Embryonic facial prominence (tissue), 1 donor: Measurements from ENCODE around the gene OPN3.

Experiments used
- DNase-seq: peaks from one replicate; pipeline ENCODE4 v3.0.0-alpha.2; 2016; ENCODE audit errors: extremely low spot score

OPN3 gene

DNA sequence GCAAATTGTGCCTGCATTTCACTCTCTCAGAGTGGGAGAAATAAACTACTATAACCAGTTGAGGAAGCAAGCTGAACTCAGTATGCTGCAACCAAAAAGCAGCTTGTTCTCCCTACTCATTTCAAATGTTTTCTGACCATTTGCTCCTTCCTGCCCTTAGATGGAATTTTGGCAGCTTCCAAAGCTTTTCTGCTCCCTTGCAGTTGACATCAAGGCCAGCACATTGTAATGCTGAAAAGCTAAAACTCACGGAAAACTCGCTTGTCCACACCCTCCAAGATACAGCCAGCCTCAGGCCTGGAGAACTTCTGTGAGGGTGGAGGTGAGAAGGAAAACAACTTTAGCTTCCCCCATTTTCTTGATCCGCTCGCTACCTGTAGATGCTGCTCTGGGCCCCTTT lies 5.0 kb upstream of the OPN3 start:
- DNase-seq, result no peak

- no peak for DNase-seq
These were observed 4.1 kb upstream of the OPN3 start for GRCh38 chr1:241644259-241644658.

- DNase-seq, result no peak
These were observed 2.4 kb upstream of the OPN3 start for GRCh38 chr1:241642593-241642944.

DNA sequence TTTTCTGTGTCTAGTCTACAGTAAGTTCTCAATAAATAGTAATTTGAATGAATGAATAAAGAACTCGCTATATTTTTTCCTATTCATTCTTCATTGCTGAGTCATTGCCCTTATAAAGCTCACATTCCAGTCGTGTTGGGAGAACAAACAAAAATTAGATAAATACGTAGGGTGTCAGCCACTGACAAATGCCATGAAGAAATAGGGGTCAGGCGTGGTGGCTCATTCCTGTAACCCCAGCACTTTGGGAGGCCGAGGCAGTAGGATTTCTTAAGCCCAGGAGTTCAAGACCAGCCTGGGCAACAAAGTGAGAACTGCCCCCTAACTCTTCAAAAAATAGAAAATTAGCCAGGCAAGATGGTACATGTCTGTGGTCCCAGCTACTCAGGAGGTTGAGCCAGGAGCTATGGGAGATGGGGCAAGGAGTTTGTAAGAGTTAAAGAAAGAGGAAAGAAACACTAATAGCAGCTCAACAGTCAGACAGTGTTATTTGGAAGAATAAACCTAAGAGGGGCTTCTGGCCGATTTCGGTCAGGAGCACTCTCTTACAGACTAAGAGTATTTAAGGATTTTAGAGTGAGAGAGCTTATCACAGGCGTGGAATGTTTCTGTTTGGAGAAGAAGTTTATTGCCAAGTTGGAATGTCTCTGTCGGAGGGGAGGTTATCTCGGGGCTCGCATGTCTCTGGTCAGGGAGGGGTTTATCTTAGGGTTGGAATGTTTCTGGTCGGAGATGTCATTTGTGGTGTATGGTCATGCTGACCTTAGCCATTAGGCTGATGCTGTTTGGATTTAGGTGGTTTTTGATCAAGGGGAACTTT lies 1.8 kb upstream of the OPN3 start:
- no peak for DNase-seq

GRCh38 chr1:241640867-241641622 lies 876 bp upstream of the OPN3 start:
- no peak for DNase-seq

GRCh38 chr1:241639623-241640148 lies 483 bp downstream of the OPN3 start:
- DNase-seq, result no peak

GRCh38 chr1:241638909-241639622 lies 1.1 kb downstream of the OPN3 start:
- DNase-seq, result no peak

GRCh38 chr1:241638099-241638682 lies 2.0 kb downstream of the OPN3 start:
- no peak for DNase-seq

- DNase-seq, result no peak
These were observed 2.6 kb downstream of the OPN3 start for GRCh38 chr1:241637604-241638003.

- DNase-seq, result no peak
These were observed 3.1 kb downstream of the OPN3 start for GRCh38 chr1:241637046-241637590.

GRCh38 chr1:241636291-241636690 lies 3.9 kb downstream of the OPN3 start:
- DNase-seq, result no peak

DNA sequence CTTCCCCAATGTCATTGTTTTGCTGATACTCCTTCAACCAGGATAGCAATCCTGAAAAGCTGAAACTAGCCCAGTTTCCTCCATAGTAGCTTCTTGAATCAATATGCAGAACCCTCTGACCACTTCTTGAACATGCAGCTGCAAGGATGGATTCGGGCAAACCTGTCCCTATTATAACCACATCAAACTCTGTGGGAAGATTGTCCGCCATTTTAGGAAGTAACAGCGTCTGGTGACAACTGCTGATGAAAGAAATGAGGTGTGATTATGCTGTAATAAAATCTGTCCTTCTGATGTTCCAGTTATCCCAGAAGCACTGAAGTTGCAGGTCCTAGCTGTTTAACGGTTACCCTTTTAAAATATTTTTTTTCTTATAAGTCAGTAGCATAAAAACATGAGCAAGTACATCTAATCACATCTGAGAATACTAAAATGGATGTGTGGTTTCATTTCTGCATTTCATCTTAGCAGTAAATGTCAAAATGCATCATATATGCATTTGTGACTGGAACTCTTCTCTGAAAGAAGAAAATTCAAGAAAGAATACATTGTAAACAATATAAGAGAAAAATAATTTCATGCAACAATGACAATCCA lies 4.5 kb downstream of the OPN3 start:
- DNase-seq, result no peak

GRCh38 chr1:241632987-241633386 lies 7.2 kb downstream of the OPN3 start:
- no peak for DNase-seq

GRCh38 chr1:241631674-241632073 lies 8.5 kb downstream of the OPN3 start:
- no peak for DNase-seq

GRCh38 chr1:241630899-241631298 lies 9.3 kb downstream of the OPN3 start:
- no peak for DNase-seq

- DNase-seq, result no peak
These were observed 9.7 kb downstream of the OPN3 start for GRCh38 chr1:241630476-241630875.

- DNase-seq, result no peak
These were observed 10.2 kb downstream of the OPN3 start for GRCh38 chr1:241630005-241630404.

DNA sequence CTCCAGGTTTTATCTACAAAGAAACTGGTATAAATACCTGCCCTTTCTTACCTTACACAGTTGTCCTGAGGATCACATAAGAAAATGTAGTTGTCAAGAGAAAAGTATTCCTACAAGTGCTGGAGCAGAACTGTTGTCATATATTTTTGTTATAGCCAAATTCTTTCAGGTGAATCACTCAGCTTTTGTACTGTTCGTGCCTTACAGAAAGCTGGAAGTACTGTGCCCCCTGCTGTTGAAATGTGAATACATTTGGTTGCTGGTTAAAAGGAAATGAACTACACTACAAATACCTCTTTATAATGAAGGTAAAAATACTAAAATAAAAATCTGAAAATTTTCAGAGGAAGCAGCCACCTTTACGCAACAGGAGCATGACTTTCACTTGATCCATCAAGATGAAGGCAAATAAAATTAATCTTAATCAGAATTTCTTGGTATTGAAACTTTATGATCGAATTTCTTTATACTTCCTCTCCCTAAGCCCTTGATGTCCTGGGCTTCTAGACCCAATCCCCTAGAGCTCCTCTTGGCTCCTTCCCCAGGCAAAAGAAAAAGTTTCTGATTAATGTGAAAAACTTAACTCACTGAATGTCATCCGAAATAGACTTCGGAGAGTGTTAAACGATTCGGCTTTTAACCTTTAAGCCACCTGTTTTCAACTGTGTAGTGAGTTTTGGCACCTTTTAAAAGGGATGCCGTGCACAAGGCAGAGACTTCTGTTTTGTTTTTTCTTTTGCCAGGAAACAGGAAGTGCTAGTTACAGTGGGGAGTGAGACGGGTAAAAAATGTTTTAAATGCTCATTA lies 12.5 kb downstream of the OPN3 start:
- no peak for DNase-seq

GRCh38 chr1:241624935-241625334 lies 15.2 kb downstream of the OPN3 start:
- no peak for DNase-seq

DNA sequence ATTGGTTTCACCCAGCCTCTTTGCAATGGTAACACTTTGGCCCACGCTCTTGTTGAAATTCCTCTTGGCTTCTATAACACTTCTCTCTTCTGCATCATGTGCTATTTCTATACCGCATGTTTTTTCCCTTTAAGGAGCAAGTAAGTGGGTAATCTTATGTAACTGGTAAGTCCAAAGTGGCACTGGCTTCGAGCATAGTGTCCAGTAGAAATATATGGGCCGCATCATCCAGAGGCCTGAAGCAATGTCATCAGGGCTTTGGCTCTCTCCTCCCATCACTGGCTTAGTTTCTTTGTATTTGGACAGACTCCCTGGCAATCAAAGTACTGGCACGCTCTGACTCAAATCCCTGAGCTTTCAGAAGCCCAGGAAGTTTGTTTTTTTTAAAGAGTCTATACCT lies 17.5 kb downstream of the OPN3 start:
- DNase-seq, result no peak
